Inferior parietal cortex (tissue), 1 donor: Measurements from ENCODE around the gene ANKRD63.

ENCODE experiments used
- DNase-seq: peaks from one replicate; pipeline ENCODE4 v3.0.0-alpha.2; 2016; ENCODE audit errors: extremely low spot score

Gene ANKRD63

DNA sequence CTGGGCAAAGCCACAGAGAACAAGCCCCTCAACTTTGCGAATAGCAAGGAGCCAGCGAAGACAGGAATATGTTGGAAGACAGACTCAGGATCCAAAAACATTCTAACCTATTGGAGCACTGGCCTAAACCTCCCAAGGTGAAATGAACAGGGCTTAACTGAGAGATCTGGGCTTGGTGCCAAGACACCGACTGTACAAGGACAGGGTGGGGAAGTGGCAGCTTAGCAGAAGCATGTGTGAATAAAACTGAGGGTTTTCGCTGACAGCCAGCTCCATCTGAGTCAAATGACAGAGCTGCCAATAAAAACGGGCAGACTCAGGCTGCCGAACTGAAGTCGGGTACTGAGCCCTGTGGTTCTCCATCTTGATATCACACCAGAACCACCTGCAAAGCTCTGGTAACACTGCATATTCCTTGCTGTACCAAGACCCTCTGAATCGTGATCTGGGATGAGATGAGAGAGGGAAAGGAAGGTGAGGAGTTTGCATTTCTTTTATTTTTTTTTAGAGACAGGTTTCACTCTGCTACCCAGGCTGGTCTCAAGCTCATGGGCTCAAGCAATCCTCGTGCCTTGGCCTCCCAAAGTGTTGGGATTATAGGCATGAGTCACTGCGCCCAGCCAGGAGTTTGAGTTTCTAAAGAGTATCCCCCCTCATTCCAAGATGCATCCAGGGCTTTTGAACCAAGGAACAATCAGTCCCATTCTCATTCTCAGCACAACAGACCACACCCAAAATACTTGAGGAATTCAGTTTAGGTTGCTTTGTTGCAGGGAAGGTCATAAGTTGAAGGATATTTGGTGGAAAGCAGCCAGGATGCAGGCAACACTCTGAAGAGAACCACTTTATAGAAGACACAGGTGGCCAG is 30.9 kb upstream of the ANKRD63 start:
- DNase-seq: no peak

DNA sequence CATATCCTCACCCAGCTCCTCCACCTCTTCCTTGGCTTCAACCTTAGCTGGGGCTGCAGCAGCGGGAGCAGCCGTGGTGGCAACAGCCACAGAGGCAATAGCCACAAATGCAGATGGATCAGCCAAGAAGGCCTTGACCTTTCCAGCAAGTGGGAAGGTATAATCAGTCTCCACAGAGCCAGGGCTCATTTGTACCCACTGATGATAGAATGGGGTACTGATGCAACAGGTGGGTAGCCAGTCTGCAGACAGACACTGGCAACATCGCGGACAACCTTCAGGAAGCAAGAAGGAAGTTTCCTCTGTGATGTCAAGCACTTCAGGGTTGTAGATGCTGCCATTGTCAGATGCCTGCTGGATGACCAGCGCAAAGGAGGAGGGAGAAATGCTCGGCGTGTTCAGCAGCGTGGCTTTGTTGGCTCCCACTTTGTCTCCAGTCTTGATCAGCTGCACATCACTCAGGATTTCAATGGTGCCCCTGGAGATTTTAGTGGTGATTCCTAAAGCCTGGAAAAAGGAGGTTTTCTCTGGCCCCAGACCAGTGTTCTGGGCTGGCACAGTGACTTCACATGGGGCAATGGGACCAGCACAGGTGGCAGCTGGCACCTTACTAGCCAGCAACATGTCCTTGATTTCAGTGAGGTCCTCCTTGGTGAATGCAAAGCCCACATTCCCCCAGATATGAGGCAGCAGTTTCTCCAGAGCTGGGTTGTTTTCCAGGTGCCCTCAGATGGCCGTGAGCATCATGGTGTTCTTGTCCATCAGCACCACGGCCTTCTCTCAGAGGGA is 29.7 kb upstream of the ANKRD63 start:
- no peak for DNase-seq

DNA sequence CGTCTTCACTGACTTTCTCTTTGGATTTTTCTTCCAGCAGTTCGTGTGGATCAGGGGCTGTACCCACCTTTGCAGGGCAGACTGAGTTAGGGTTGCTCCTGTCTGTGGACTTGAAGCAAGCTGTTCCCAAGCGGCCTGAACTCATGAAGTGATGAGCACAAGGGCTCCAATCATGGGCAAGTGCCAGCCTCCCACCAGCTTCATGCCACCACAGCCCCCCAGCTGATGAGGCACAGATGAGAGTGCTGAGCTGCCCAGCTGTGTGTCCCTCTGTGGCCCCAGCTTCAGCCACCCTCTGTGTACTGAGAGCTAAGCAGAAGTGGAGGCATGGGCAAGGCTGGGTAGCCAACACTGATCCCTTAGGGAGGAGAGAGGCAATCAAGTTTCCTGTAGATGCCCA is 28.1 kb upstream of the ANKRD63 start:
- no peak for DNase-seq

DNA sequence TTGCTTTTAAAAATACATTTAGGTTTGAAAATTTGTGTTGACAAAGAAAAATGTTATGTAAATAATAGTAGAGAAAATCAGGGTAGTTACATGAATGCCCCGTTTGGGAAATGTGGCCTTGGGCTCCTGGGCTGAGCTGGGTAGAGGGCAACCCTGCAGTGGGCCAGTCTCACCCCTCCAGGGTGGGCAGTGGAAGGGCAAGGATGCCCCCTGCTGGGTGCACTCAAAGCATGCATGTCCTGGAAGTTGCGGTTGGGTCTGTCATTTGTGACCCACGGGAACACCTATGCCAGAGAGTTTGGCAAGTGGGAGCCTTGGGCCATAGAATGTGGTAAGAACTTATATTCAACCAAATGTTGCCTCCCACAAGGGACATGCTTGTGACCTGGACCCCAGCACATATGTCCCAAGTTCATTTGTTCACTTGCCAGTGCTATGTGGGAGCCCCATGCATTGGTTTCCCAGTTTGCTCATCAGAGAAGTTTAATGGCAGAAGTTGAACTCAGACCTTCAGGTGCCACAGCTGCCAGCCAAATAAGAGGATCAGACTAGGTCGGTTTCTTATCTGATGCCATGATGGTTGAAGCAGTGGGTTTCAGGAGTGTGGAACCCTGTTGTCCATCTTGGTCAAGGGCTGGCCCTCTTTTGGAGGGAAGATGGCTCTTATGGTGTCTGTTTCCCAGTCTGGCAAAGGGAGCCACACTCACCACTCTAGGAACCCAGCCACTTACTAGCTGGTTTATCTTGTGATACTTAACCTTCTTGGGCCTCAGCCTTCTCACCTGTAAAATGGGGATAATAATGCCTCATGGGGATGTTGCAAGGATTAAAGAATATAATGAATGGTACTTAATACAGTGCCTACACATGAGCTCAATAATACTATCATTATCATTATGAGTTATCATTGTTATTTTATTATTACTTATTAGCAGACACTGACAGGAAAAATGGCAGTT is 27.4 kb upstream of the ANKRD63 start:
- no peak for DNase-seq

DNA sequence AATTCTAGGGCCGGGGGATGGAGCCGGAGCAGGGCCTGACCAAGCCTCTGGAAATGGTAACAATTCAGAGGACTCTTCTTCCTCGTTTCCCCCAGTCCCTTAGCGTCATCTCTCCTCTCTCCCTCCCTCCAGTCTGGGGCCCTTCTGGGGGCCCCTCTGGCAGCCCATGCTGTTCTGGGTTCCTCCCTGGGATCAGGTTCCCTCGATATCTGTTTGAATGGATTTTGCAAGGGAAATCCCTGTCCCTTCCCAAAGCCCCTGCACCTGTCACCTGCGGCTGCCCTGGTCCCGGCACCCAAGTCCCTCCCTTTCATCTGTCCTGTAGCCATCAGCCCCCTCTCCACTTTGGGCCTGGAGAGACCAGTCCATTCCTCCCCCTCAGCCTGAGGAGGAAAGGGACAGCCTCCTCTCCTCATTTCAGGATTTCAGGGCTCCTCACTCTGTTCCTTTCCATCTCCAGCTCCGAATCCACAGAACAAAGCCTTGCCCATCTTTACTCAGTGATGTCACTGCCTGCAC is 26.5 kb upstream of the ANKRD63 start:
- no peak for DNase-seq

DNA sequence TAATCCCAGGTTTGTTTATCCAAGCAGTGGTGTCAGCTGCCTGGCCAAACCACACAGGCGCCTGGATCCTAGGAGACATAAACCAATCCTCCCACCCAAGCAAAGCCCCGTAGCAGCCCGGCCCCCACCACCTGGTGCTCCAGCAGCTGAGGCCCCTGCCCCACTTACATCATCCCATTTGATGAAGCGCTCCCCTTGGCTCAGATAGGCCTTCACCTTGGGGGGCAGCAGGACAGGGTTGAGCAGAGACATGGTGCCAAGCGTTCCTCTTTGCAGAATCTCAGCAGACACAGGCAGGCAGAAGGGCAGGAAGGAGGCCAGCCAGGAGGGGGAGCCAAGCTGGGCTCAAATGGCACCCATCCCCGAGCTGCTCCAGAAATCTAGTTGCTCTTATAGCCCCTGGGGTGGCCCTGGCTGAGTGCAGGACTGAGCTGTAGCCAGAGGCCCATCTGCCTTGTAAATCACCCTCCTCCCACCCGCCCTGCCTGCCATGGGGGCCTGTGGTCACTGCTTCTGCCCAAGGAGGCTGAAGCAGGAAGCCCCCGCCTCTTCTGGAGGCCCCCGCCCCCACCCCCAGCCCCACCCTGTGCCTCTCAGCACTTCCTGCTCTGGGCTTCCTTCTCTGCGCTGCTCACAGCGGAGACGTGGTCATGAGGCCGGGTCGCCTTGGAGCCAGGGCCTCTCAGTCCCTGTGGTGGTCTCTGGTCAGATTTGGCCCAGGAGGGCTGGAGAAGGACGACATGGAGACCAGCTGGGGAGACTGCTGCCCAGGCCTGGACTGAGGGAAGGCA is 24.8 kb upstream of the ANKRD63 start, which contains the start of gene PLCB2:
Gene PLCB2 (minus strand): TSS at position 515 of the 791 bp plus-strand sequence. CDS start 263 bp downstream, at position 252.
- DNase-seq: no peak

DNA sequence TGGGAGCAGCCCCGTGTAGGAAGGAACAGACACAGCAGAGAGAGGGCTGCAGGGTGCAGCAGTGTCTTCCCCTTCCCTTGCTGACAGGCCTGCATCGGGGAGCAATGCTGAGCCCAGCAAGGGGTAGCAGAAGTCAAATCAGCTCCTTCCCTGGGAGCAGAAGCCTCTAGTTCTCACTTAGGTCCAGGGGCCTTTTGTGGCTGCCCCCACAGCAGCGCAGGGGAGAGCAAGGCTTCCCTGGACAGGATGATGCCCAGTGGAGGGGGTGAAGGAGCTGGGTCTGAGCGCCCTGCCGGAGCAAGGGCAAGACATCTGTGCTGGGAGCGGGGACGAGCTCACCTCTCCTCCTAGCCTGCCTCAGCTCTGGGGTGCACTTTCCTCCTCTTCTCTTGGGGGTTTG is 24.0 kb upstream of the ANKRD63 start:
- DNase-seq: no peak

DNA sequence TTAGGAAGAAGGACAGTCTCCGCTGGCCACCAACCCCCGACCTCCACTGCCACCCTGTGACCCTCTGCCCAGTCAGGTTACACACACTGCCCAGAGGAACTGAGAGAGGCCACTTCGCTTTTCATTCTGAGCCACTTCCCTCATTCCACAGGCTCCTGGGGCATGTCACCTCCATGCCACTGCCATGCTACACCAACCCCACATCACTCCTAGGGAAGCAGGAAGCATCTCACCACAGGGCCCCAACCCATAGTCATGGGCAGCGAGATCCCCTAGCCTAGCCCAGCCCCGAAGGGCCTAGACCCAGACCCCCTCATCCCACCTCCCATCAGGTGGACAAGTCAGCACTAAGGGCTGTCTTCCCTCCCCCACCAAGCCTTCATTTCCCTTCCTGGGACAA is 23.5 kb upstream of the ANKRD63 start:
- no peak for DNase-seq

DNA sequence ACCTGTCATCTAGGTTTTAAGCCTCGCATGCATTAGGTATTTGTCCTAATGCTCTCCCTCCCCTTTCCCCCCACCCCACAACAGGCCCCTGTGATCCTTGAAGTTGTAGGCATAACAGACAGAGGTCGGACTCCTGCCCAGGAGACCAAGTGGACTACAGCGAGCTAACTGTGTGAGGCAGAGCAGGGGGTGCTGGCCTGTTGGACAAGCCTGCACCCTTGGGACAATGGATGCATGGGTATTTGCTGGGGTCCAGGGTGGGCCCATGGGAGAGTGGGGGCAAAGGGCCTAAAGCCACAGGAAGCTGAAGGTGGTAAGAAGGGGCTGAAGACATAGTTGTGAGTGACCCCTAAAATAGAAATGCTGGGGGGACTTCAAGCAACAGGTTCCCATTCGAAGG is 22.4 kb upstream of the ANKRD63 start:
- no peak for DNase-seq

DNA sequence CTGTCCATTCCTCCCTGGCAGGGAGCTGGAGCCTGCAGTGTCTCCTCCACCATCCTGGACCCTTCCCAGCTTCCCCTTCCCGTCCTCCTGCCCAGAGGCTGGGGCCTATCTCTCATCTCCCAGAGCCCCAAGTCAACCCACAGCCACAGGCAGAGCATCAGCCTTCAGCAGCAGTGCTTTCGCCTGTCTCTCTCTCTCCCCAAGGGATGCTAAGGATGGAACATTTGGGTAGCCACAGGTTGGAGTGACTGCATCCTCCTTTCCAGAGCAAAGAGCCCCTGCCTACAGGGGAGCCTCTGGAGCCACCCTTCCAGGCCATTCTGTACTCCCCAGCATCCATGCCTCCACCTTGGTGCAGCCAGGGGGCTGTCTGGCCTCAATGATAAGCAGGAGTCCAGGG is 20.7 kb upstream of the ANKRD63 start:
- no peak for DNase-seq

DNA sequence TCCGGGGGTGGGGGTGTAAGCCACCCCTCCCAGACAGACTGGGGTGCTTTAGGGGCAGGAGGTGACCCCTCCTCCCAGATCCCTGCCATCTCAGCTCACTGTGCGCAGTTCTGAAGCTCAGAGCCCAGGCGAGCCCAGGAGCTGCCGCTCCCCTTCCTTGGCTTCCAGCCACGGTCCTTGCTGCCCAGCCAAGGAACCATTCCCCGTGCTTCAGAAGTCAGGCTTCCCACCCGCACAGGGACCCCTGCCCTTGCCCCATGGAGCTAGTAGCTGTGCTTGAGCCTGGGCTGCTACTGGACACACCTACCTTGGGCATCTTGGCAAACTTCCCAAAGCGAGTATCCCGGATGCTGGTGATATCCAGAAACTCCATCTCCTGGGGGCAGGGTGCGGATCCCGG is 20.1 kb upstream of the ANKRD63 start:
- DNase-seq: no peak

DNA sequence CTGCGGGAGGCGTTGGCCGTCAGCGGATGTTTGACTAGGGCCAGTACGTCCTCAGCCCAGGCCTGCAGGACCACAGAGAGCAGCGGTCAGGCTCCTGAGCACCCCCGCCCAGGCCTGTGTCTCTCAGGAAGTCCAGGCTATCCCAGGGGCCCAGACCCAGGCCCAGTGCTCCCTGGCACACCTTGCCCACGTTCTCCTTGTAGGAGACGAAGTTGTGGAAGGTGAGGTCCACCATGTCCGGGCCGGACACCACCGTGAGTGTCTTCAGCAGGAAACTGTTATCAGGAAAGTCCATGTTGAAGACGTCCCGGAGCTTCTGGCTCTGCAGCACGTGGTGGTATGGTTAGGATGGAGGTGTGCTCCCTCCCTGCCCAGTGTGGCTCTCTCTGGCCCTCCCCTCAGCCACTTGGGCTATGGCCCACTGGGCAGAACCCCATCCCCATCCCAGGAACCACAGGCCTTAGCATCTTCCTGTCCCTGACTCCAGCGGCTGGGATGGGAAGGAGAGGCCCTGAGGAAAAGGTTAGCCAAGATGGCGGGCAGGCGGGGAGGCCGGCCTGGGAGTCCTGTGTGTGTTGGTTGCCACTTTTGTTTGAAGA is 19.5 kb upstream of the ANKRD63 start:
- no peak for DNase-seq

DNA sequence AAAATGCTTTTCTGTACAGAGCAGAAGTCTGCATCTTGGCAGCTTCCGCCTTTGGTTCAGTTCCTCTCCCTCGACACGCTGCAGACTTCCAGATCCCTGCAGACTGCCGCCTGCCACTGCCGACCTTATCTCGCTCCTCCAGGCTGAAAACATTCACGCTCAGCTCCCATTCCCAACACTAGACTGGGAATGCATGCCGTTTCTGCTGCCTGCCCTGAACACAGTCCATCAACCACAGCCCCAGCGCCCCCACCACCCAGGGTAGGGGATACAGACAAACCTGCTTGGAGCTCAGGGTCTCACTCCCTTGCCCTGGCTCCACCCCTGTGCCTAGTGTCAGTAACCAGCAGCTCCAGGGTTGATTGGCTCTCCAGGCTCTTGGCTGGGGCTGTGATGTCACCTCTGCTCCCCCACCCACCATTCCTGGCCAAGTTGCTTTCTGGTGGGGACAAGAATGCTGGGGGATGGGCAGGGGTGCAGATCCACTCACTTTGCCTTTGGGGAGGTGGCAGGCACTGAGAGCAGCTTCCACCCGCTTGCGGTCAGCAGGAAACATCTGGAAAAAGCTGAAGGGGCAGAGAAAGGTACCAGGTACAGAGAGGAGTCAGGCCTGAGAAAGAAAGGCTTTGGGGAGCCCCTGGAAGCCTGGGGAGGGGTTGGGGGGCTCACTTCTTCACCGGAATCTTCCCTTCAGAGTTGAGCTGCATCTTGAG is 18.8 kb upstream of the ANKRD63 start:
- no peak for DNase-seq

DNA sequence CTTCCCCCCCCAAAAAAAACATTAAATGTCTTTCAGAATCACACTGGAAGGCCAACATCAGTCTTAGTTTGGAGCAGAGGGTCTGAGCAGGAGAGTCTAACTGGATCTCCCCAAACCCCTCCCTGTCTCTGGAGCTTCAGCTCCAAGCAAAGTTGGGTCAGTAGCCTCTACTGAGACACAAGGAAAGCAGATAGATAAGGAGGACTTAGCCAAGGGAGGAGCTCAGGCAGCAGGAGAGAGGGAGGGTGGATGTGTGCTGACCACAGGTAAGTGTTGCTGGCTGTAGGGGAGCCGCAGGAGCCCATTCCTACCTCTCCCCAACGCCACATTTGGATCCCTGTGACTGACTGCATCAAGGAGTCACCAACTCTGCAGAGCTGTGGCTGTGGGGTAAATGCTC is 17.9 kb upstream of the ANKRD63 start:
- no peak for DNase-seq

DNA sequence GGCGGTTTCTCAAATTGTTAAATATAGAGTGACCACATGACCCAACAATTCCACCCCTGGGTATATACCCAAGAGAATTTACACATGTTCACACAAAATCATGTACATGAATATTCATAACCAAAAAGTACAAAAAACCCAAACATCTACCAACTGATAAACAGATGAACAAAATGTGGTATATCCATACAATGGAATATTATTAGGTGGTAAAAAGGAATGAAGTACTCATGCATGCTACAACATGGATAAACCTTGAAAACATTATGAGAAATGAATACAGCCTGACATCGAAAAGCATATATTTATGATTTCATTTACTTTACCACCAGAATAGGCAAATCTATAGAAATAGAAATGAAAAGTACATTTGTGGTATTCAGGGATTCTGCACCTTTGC is 17.5 kb upstream of the ANKRD63 start:
- DNase-seq: no peak

DNA sequence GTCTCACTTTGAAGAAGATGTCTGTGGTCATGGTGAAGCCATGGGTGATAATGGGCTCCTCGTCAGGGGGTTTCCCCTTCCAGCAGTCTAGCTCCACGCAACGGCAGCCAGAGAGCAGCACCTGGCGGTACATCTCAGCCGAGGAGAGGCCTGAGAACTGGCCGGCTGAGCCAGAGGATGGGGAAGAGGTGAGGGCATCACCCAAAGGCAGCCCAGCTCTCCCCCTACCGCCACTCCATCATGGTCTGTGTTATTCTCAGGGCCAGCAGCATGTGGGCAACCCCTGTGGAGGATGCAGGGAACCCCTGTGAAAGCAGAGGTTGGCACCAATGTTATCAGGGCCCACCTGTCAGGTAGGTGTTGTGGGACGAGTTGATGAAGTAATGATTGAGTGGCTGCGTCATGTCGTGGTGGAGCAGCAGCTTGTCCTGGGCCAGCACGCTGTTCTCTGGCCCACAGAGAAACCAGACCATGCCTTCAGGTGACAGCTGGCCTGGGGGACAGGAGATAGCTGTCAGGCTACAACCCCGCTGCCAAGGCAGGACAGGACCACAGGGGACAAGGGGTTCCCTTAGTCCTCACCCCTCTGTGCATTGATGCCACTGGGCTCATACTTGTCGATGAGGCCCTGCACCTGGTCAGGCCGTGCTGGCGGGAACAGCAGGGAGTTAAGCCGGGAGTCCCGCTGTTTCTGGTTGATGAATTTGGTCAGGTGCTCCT is 15.5 kb upstream of the ANKRD63 start:
- DNase-seq: no peak

DNA sequence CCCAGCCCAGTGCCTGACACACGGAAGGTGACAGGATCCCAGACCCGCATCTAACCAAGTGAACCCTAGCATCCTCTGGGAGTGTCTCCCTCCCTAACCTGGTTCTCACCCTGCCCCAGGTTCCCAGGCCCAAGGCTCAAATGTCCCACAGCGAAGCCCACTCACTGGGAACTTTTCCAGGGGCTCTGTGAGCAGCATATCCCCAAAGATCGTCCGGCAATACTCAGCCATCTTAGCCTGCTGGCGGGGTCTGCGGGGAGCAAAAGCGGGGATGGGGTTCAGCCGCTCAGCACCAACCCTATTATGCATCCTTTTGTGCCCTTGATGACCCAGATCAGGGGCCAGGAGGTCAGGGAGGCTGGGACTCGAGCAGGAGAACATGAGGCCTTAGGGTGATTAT is 14.5 kb upstream of the ANKRD63 start:
- DNase-seq: no peak

DNA sequence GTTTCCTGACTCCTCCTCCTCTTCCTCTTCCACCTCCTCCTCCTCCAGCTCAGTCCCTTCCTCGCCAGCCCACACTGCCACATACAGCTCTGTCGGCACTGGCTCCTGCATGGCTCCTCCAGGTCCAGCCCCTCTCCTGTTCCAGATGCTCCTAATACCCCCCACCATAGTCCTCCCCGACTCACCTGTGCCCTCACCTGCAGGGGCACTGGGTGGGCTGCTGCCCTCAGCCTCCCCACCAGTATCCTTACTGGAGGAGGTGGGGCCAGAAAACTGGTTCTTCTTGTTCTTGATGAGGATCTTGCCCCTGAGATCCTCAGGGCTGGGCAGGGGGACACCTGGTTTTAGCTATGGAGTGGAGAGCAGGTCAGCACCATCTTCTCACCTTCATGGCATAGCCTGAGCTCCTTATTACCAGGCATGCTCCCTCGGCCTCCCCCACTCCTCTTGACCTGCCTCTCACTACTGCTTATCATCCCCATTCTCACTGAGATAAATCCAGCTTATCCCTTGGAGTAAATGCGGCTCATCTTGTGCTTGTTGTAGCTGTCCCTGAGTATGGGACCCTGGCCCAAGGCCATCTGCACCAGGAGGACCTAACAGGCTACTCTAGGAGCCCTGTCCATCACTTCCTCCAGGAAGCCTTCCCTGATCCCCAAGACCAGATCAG is 13.8 kb upstream of the ANKRD63 start:
- DNase-seq: no peak
